Natural killer cell (primary cell): Measurements from ENCODE around the gene TAOK2. TPM values are rescaled to one million over a fixed set of nuclear protein-coding genes. Genes with fewer than 3 reads are reported as not detected.
A peak's percentile ranks its signal among the peaks of the same experiment; 100 is the strongest.
"Not testable (repeated sequence)": the region's sequence is repeated elsewhere in the genome, so short reads cannot be mapped to it uniquely, and the experiment has no call there.

Source experiments
- ATAC-seq, 3 donors: fragments of 150-1000 bp in 2 of 3; fragments of 200-7000 bp in 1 of 3; cut with Tn5 transposase; 1 replicate in 1 of 3; 2 replicates in 2 of 3; pipeline ENCODE4 v1.10.0; 2021; ENCODE audit warnings: mild to moderate bottlenecking in 2 of 3, moderate library complexity in 2 of 3
- DNase-seq, 2 donors: peaks; one replicate each; pipeline versions ENCODE4 v3.0.0 to v3.0.0-alpha.2; 2013 to 2021; ENCODE audit warnings: mixed read lengths in 1 of 2
- H3K27ac ChIP-seq: one replicate; pipeline ENCODE4 v1.5.1; 2013; ENCODE audit warnings: mild to moderate bottlenecking, low read length
- H3K27me3 ChIP-seq: one replicate; pipeline ENCODE4 v1.6.1; 2013; ENCODE audit warnings: low read length; ENCODE audit not compliant: control insufficient read depth, insufficient read depth
- H3K36me3 ChIP-seq: one replicate; pipeline ENCODE4 v1.6.1; 2013; ENCODE audit warnings: low read length; ENCODE audit not compliant: control insufficient read depth, insufficient read depth
- H3K4me1 ChIP-seq: one replicate; pipeline ENCODE4 v1.6.1; 2013; ENCODE audit warnings: low read length; ENCODE audit not compliant: control insufficient read depth, insufficient read depth
- H3K4me3 ChIP-seq: one replicate; pipeline ENCODE4 v1.5.1; 2013; ENCODE audit warnings: low read length
- H3K9me3 ChIP-seq: one replicate; pipeline ENCODE4 v1.6.1; 2013; ENCODE audit warnings: low read length; ENCODE audit not compliant: control insufficient read depth, insufficient read depth
- H3K27ac Mint-ChIP-seq, 2 donors: one replicate each; pipeline ENCODE4 v1.8.0; 2022; ENCODE audit warnings: mild to moderate bottlenecking in 2 of 2, mixed read lengths in 2 of 2, moderate library complexity in 1 of 2
- H3K27me3 Mint-ChIP-seq, 2 donors: one replicate each; pipeline ENCODE4 v1.8.0; 2022; ENCODE audit warnings: low read depth in 2 of 2, mixed read lengths in 2 of 2
- H3K36me3 Mint-ChIP-seq: one replicate; pipeline ENCODE4 v1.8.0; 2022; ENCODE audit warnings: mixed read lengths
- H3K4me1 Mint-ChIP-seq, 2 donors: one replicate each; pipeline ENCODE4 v1.8.0; 2022; ENCODE audit warnings: mixed read lengths in 2 of 2
- H3K4me3 Mint-ChIP-seq: one replicate; pipeline ENCODE4 v1.8.0; 2022; ENCODE audit warnings: mild to moderate bottlenecking, moderate library complexity, mixed read lengths
- H3K9me3 Mint-ChIP-seq, 2 donors: one replicate each; pipeline ENCODE4 v1.8.0; 2022; ENCODE audit warnings: mixed read lengths in 2 of 2
- CTCF ChIP-seq: fragments of 200-600 bp; IDR thresholded peaks from one replicate; pipeline ENCODE4 v1.8.0; 2022; ENCODE audit warnings: antibody characterized with exemption
- WGBS: methylation state at CpG from one replicate; pipeline ENCODE4 v1.1.7; 2013; ENCODE audit warnings: missing lambda C conversion rate; ENCODE audit not compliant: insufficient coverage; 5-methylcytosine and 5-hydroxymethylcytosine counted together
- intact Hi-C: fragments of 100-400 bp; cut with micrococcal nuclease; formaldehyde crosslinking; loops from one replicate; pipeline ENCODE4 v1.14.2; 2022
- total RNA-seq, 4 donors: library from RNA; stranded (reverse); fragments of 120-200 nt in 1 of 4; gene quantifications; one replicate each; pipeline versions ENCODE4 v1.2.3 to v1.2.4, GENCODE V29; 2013 to 2022

Gene TAOK2
- total RNA-seq, 3 donors from 2014 or later (not counting 1 experiment from before 2014, with no cell fraction given): 35.3 to 42.8 (median 41.5) TPM

DNA sequence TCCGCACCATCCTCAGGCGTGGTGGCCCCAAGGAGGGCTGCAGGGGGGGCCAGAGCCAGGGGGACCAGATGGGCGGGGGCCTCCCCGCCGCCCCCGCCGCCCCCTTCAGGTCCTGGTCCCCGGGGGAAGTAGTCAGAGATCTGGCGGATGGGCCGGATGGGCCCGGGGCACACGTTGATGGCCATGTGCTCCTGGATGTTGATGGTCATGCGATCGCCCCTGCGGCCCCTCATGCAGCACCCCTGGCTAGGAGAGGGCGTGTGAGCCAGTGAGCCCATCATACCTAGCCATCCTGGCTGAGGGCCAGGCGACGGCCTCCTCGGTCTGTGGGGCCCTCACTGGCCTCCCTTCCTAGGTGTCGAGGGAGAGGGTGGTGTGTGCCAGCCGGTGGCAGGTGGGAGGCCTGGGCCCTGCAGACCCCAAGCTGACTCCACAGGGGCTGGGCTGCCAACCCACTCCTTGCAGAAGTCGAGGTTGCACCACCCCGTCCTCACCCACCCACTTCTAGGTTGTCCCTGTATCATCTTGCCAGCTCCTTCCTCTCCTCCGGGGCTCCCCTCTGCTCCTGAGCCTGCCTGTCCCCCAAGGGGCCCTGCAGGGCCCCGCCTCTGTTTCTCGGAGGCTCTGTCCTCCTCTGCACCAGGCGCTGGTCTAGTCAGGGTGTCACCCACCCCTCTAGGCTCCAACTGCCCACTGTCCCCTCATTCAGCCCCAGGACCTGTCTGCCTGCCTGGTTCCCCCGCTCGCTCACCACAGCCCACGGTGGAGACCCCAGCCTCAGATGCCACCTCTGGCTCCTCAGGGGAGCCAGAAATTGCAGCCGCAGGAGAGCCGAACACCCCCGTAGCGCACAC lies 36.5 kb downstream of the TAOK2 start:
- Histone ChIP-seq H3K27ac (no peak overlapping the region), H3K9me3 (no peaks in the 10 kb centered on the region), H3K36me3 (no peaks in the 10 kb centered on the region), H3K4me1 (peaks cover 14% of the 10 kb centered on the region), H3K4me3 (no peak overlapping the region), H3K27me3 (peaks cover 13% of the 10 kb centered on the region)
- Mint-ChIP-seq H3K4me3 (peak overlapping the region; percentile 47), H3K4me1 (peaks cover 5 to 17% of the 10 kb centered on the region in 2 donors), H3K36me3 (no peaks in the 10 kb centered on the region), H3K27me3 (peaks cover 7 to 26% of the 10 kb centered on the region in 2 donors), H3K9me3 (no peaks in the 10 kb centered on the region), H3K27ac (no peak overlapping the region)
- no peak for TF ChIP-seq CTCF
- intact Hi-C loops: loop anchor here (5.0 kb wide), 1 partner anchor 308 kb away; no protein-coding TSS in a partner anchor
- peak in 1 of 3 donors; percentile 12 for ATAC-seq
- WGBS: 27% methylated on average over 34 of the region's 34 CpGs
- no peak for DNase-seq

GRCh38 chr16:30010844-30011713 lies 37.4 kb downstream of the TAOK2 start, which contains the start of gene DOC2A:
TSS of gene DOC2A (minus strand) at chr16:30011027. CDS start at chr16:30010222, 805 bp downstream.
- H3K36me3 ChIP-seq: no peaks in the 10 kb centered on the region
- peaks cover 13% of the 10 kb centered on the region for H3K27me3 ChIP-seq
- no peaks in the 10 kb centered on the region for H3K9me3 ChIP-seq
- peak; percentile 59 to 91 (median 75) for ATAC-seq
- no peak within 1 kb of the TSS for H3K4me3 ChIP-seq
- H3K9me3 Mint-ChIP-seq: no peaks in the 10 kb centered on the region
- no peak within 1 kb of the TSS for H3K27ac Mint-ChIP-seq
- peaks cover 7 to 29% of the 10 kb centered on the region in 2 donors for H3K27me3 Mint-ChIP-seq
- under 1% methylated on average over 99 of the region's 99 CpGs for WGBS
- peak in 1 of 2 donors; percentile 56 for DNase-seq
- intact Hi-C loops: no loop called here
- no peak within 1 kb of the TSS for H3K27ac ChIP-seq
- peaks cover 14% of the 10 kb centered on the region for H3K4me1 ChIP-seq
- no peaks in the 10 kb centered on the region for H3K36me3 Mint-ChIP-seq
- H3K4me1 Mint-ChIP-seq: peaks cover 5 to 17% of the 10 kb centered on the region in 2 donors
- TF ChIP-seq CTCF: no peak
- peak within 1 kb of the TSS; percentile 85 for H3K4me3 Mint-ChIP-seq

DNA sequence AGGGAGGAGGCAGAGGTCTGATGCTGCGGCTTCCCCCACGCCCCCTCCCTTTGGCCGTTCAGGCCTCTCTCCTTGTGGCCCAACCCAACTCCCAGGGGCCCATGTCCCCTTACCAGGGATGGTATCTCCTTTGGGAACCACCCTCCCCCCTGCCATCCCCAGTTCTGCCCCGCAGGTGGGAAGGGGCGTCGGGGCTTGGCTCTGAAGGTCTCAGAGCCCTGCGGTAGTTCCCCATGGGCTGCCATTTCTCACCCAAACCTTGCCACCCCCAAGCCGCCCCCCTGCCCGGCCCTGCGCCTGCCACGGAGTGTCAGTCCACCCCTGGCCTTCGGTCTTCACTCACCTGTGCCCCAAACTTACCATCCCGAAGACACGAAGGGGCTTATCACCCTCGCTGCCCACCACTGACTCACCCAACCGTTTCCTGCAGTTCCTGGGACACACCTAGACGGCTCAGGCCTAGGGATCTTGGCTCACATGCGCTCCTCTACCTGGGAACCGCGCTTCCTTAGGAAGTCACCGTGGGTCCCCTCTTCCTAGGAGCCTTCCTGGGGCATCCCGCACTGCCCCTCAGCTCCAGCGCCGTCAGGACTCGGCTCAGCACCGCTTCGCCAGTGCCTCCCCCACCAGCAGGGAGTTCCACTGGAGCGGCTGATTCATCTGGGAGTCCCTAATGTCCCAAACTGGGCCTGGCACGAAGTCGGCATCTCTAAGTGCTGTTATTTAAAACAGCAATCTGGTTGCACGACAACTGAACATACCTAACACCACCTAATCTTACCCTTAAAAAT lies 38.2 kb downstream of the TAOK2 start:
- 25% methylated on average over 30 of the region's 31 CpGs for WGBS
- Mint-ChIP-seq H3K27me3 (peaks cover 7 to 32% of the 10 kb centered on the region in 2 donors), H3K9me3 (no peaks in the 10 kb centered on the region), H3K36me3 (no peaks in the 10 kb centered on the region), H3K27ac (no peak overlapping the region), H3K4me3 (peak overlapping the region; percentile 85), H3K4me1 (peaks cover 5 to 17% of the 10 kb centered on the region in 2 donors)
- no peak for TF ChIP-seq CTCF
- intact Hi-C loops: no loop called here
- Histone ChIP-seq H3K27ac (no peak overlapping the region), H3K27me3 (peaks cover 13% of the 10 kb centered on the region), H3K4me3 (no peak overlapping the region), H3K9me3 (no peaks in the 10 kb centered on the region), H3K4me1 (peaks cover 14% of the 10 kb centered on the region), H3K36me3 (no peaks in the 10 kb centered on the region)
- DNase-seq (no peak), ATAC-seq (no peak)

- DNase-seq, H3K9me3 ChIP-seq, ATAC-seq, H3K36me3 Mint-ChIP-seq, H3K27ac Mint-ChIP-seq, H3K9me3 Mint-ChIP-seq, H3K27ac ChIP-seq, intact Hi-C loops, H3K4me3 ChIP-seq, H3K4me3 Mint-ChIP-seq, H3K36me3 ChIP-seq: not testable (repeated sequence)
- 89% methylated on average over 10 of the region's 14 CpGs for WGBS
- Histone ChIP-seq H3K4me1 (peaks cover 14% of the 10 kb centered on the region), H3K27me3 (peaks cover 13% of the 10 kb centered on the region)
- peaks cover 7 to 32% of the 10 kb centered on the region in 2 donors for H3K27me3 Mint-ChIP-seq
- peaks cover 5 to 17% of the 10 kb centered on the region in 2 donors for H3K4me1 Mint-ChIP-seq
These were observed 38.9 kb downstream of the TAOK2 start for GRCh38 chr16:30012598-30012997.

DNA sequence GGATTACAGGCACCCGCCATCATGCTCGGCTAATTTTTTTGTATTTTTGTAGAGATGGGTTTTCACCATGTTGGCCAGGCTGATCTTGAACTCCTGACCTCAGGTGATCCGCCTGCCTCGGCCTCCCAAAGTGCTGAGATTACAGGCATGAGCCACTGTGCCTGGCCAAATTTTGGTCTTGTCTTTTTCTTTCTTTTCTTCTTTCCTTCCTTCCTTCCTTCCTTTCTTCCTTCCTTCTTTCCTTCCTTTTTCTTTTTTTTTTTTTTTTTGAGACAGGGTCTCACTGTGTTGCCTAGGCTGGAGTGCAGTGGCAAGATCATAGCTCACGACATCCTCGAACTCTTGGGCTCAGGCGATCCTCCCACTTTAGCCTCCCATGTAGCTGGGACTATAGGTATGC lies 41.8 kb downstream of the TAOK2 start:
- DNase-seq, H3K4me3 Mint-ChIP-seq, H3K4me1 ChIP-seq, ATAC-seq, intact Hi-C loops, H3K27ac Mint-ChIP-seq, H3K27me3 ChIP-seq, H3K4me3 ChIP-seq, H3K27ac ChIP-seq, H3K36me3 ChIP-seq, H3K9me3 Mint-ChIP-seq, H3K36me3 Mint-ChIP-seq, H3K9me3 ChIP-seq: not testable (repeated sequence)
- 99% methylated on average over 7 of the region's 7 CpGs for WGBS
- Mint-ChIP-seq H3K27me3 (peaks cover 7 to 20% of the 10 kb centered on the region in 2 donors), H3K4me1 (peaks cover 5 to 13% of the 10 kb centered on the region in 2 donors)
